DMS53 treated with DMSO at 0.1 percent for 48 hours (cell line): ENCODE data around the gene SENP2.
"Not testable (repeated sequence)": the region's sequence is repeated elsewhere in the genome, so short reads cannot be mapped to it uniquely, and the experiment has no call there.

Experiments used
- DNase-seq: peaks from one replicate; lab custom pipeline; 2025; ENCODE audit not compliant: unreplicated experiment; lab: John Stamatoyannopoulos, UW

The SENP2 gene

GRCh38 chr3:185585518-185585858 lies 607 bp upstream of the SENP2 start:
- DNase-seq: no peak

GRCh38 chr3:185586686-185587039 lies 568 bp downstream of the SENP2 start:
- no peak for DNase-seq

GRCh38 chr3:185594073-185594472 lies 8.0 kb downstream of the SENP2 start:
- no peak for DNase-seq

- DNase-seq: no peak
These were observed 9.4 kb downstream of the SENP2 start for GRCh38 chr3:185595526-185595925.

- no peak for DNase-seq
These were observed 19.5 kb downstream of the SENP2 start for GRCh38 chr3:185605566-185605965.

- no peak for DNase-seq
These were observed 20.1 kb downstream of the SENP2 start for GRCh38 chr3:185606196-185606595.

GRCh38 chr3:185613016-185613415 lies 26.9 kb downstream of the SENP2 start:
- no peak for DNase-seq

- no peak for DNase-seq
These were observed 38.0 kb downstream of the SENP2 start for GRCh38 chr3:185623939-185624665.

GRCh38 chr3:185625784-185626183 lies 39.7 kb downstream of the SENP2 start:
- no peak for DNase-seq

GRCh38 chr3:185629554-185630181 lies 43.6 kb downstream of the SENP2 start:
- no peak for DNase-seq

- DNase-seq: no peak
These were observed 44.1 kb downstream of the SENP2 start for GRCh38 chr3:185630182-185630622.

- no peak for DNase-seq
These were observed 45.0 kb downstream of the SENP2 start for GRCh38 chr3:185631108-185631507.

GRCh38 chr3:185631508-185632206 lies 45.6 kb downstream of the SENP2 start:
- no peak for DNase-seq

GRCh38 chr3:185632996-185633395 lies 46.9 kb downstream of the SENP2 start:
- DNase-seq: no peak

GRCh38 chr3:185637388-185637787 lies 51.3 kb downstream of the SENP2 start:
- DNase-seq: no peak

- not testable (repeated sequence) for DNase-seq
These were observed 52.6 kb downstream of the SENP2 start for GRCh38 chr3:185638651-185639050.

- no peak for DNase-seq
These were observed 53.6 kb downstream of the SENP2 start for GRCh38 chr3:185639632-185640206.

- DNase-seq: no peak
These were observed 54.2 kb downstream of the SENP2 start for GRCh38 chr3:185640308-185640707.

- DNase-seq: not testable (repeated sequence)
These were observed 59.1 kb downstream of the SENP2 start for GRCh38 chr3:185645191-185645590.

- DNase-seq: no peak
These were observed 59.7 kb downstream of the SENP2 start for GRCh38 chr3:185645596-185646381.
